ENCODE measurements around the gene PTPRJ.

The PTPRJ gene

GRCh38 chr11:48077251-48077650 is 96.9 kb downstream of the PTPRJ start:
- DNase-seq: no peak

GRCh38 chr11:48078689-48079088 is 98.3 kb downstream of the PTPRJ start:
- peak; percentile 90 for DNase-seq

- DNase-seq: no peak
Observed at GRCh38 chr11:48079596-48079995, 99.2 kb downstream of the PTPRJ start.

- DNase-seq: no peak
Observed at GRCh38 chr11:48080301-48080861, 100.0 kb downstream of the PTPRJ start.

GRCh38 chr11:48081151-48082010 is 101.0 kb downstream of the PTPRJ start:
- DNase-seq: no peak

- no peak for DNase-seq
Observed at GRCh38 chr11:48082771-48083170, 102.4 kb downstream of the PTPRJ start.

- DNase-seq: no peak
Observed at GRCh38 chr11:48083421-48083820, 103.1 kb downstream of the PTPRJ start.

GRCh38 chr11:48085688-48086087 is 105.3 kb downstream of the PTPRJ start:
- DNase-seq: no peak

GRCh38 chr11:48087422-48087821 is 107.1 kb downstream of the PTPRJ start:
- no peak for DNase-seq

GRCh38 chr11:48087974-48088681 is 107.8 kb downstream of the PTPRJ start:
- DNase-seq: peak; percentile 31

GRCh38 chr11:48088682-48089050 is 108.3 kb downstream of the PTPRJ start:
- peak; percentile 31 for DNase-seq

GRCh38 chr11:48090174-48090573 is 109.8 kb downstream of the PTPRJ start:
- no peak for DNase-seq

- no peak for DNase-seq
Observed at GRCh38 chr11:48091426-48092102, 111.2 kb downstream of the PTPRJ start.

GRCh38 chr11:48093323-48093722 is 113.0 kb downstream of the PTPRJ start:
- no peak for DNase-seq

GRCh38 chr11:48093795-48094642 is 113.7 kb downstream of the PTPRJ start:
- no peak for DNase-seq

GRCh38 chr11:48094643-48095339 is 114.4 kb downstream of the PTPRJ start:
- DNase-seq: no peak

- DNase-seq: no peak
Observed at GRCh38 chr11:48095779-48096470, 115.6 kb downstream of the PTPRJ start.

- no peak for DNase-seq
Observed at GRCh38 chr11:48096588-48097525, 116.5 kb downstream of the PTPRJ start.

GRCh38 chr11:48098024-48098423 is 117.7 kb downstream of the PTPRJ start:
- no peak for DNase-seq

GRCh38 chr11:48099916-48100446 is 119.6 kb downstream of the PTPRJ start:
- no peak for DNase-seq

Data from NCI-H1694 treated with DMSO at 0.1 percent for 48 hours (cell line).